Suprapubic skin (tissue), 3 donors: ENCODE measurements around the gene DENND2A.

Experiments
- CTCF ChIP-seq, 2 donors: fragments of 200-600 bp in 1 of 2; fragments of 450-650 bp in 1 of 2; sonication (generic) in 1 of 2; IDR thresholded peaks; one replicate each; pipeline ENCODE4 v1.5.1; 2016 to 2019; ENCODE audit warnings: antibody characterized with exemption in 2 of 2, mild to moderate bottlenecking in 1 of 2, moderate library complexity in 1 of 2
- EP300 ChIP-seq: sonication (generic); formaldehyde crosslinking; IDR thresholded peaks from one replicate; pipeline ENCODE4 v1.6.1; 2017; ENCODE audit warnings: antibody characterized with exemption

- TF ChIP-seq CTCF (IDR thresholded peaks at IDR 0.05) = no peak
- TF ChIP-seq EP300 = no peak
Measured at GRCh38 chr7:140570120-140570519, 70.5 kb downstream of the DENND2A start.
